Measurements from ENCODE around the gene PADI4.

DNA sequence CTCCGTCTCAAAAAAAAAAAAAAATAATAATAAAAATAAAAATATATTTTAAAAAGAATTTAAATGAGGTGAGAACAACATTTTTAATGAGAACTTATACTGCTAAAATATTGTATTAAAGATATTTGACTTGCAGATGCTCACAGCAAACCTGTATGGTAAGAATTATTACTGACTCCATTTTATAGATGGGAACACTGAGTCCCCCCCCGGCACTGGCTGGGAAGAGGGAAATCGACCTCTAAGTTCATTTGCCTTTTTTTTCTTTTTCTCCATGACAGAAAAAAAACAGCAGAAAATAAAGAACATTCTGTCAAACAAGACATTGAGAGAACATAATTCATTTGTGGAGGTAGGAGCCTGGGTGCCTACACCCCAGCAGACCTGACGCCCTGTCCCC lies 50.6 kb downstream of the PADI4 start:
- TF ChIP-seq POLR2A (IDR thresholded peaks at IDR 0.05; ENCODE audit: low read depth, low read length) (no peak), POLR2AphosphoS5 (IDR thresholded peaks at IDR 0.05; ENCODE audit: insufficient read depth, low read depth, low read length) (no peak), FOS (IDR thresholded peaks at IDR 0.05; ENCODE audit: borderline replicate concordance, insufficient read depth, low read length) (no peak)
- TF ChIP-seq, protein P1, sequence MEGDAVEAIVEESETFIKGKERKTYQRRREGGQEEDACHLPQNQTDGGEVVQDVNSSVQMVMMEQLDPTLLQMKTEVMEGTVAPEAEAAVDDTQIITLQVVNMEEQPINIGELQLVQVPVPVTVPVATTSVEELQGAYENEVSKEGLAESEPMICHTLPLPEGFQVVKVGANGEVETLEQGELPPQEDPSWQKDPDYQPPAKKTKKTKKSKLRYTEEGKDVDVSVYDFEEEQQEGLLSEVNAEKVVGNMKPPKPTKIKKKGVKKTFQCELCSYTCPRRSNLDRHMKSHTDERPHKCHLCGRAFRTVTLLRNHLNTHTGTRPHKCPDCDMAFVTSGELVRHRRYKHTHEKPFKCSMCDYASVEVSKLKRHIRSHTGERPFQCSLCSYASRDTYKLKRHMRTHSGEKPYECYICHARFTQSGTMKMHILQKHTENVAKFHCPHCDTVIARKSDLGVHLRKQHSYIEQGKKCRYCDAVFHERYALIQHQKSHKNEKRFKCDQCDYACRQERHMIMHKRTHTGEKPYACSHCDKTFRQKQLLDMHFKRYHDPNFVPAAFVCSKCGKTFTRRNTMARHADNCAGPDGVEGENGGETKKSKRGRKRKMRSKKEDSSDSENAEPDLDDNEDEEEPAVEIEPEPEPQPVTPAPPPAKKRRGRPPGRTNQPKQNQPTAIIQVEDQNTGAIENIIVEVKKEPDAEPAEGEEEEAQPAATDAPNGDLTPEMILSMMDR (IDR thresholded peaks at IDR 0.05; ENCODE audit: extremely low read depth in 1 of 2, insufficient read depth in 1 of 2, low read depth in 1 of 2, low read length in 2 of 2), result no peak
